ENCODE data around the gene STMN3. TPM values are rescaled to one million over a fixed set of nuclear protein-coding genes. Genes with fewer than 3 reads are reported as not detected.
"Not testable (repeated sequence)": the region's sequence is repeated elsewhere in the genome, so short reads cannot be mapped to it uniquely, and the experiment has no call there.

Gene STMN3
- total RNA-seq, 2 donors from 2014 or later, result 2.5 to 5.3 TPM

DNA sequence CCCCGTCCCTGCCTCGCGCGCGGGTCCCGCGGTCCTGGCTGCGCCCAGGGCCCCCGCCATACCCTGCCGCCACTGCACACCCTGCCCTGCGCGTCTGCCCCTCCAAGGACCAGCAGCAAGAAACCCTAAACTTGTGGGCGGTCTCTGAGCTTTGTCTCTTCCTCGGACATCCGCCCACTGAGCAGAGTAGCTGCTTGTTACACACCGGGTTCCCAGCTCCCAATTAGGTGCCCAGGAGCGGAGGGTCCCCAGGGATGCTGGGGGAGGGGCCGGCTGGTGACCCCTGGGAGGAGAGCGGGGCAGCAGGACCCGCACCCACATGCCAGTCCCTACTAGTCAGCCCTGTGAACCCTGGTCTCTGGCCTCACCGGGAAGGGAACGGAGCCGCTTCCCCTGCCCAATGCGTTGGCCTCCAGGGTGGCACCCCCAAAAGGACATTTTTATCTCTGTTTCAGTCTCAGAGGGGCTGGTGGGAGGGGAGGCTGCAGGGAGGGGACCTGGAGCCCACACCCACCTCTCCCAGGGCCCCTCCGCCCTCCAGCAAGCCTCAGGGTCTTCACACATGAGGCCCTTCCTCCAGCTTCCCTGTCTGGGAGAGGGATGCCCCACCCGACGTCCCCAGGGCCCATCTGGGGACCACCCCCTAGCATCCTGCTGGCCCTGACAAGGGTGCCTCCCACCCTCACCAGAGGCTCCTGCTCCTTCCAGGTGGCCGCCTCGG is 10.5 kb downstream of the STMN3 start:
- H3K27me3 ChIP-seq, result no peaks in the 10 kb centered on the region
- no peaks in the 10 kb centered on the region for H3K9me3 ChIP-seq
- intact Hi-C loops (cut with DNase I), result no loop called here
- H3K4me3 ChIP-seq, result peak overlapping the region; percentile 54
- peak; percentile 39 for DNase-seq
- H3K36me3 ChIP-seq, result no peaks in the 10 kb centered on the region
- H3K4me1 ChIP-seq, result peaks cover 3% of the 10 kb centered on the region
- H3K9ac ChIP-seq (ENCODE audit: low read depth in 2 of 2, low read length in 2 of 2), result peak overlapping the region; percentile 54 to 88
- peak overlapping the region; percentile 73 for H3K27ac ChIP-seq
- no peak for TF ChIP-seq CTCF (IDR thresholded peaks at IDR 0.05)

DNA sequence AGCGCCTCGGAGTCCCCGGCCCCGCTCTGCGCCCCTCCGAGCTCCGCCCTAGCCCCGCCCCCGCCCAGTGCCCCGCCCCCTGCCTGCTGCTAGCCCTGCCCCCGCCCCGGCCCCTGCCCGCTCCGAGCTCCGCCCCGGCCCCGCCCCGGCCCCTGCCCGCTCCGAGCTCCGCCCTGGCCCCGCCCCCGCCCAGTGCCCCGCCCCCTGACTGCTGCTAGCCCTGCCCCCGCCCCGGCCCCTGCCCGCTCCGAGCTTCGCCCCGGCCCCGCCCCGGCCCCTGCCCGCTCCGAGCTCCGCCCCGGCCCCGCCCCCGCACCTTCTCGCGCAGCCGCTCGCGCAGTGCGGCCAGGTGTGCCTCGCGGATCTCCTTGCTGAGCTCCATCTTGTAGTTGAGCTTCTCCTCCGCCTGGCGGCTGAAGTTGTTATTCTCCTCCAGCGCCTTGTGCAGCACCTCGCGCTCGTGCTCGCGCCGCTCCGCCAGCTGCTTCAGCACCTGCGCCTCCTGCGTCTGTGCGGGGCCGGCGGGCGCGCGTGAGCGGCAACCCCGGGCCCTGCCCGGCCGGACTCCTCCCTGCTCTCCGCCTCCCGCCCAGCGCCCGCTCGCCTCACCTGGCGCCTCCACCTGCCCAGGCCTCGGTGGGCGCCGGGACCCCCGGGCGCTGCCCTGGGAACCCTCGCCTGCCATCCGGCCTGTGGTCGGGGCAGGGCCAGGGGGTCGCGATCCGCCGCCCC is 11.3 kb downstream of the STMN3 start:
- no peaks in the 10 kb centered on the region for H3K36me3 ChIP-seq
- intact Hi-C loops (cut with DNase I), result no loop called here
- peak; percentile 94 for DNase-seq
- H3K9ac ChIP-seq (ENCODE audit: low read depth in 2 of 2, low read length in 2 of 2), result peak overlapping the region; percentile 54 to 88
- peak overlapping the region; percentile 55 for H3K4me3 ChIP-seq
- H3K9me3 ChIP-seq, result no peaks in the 10 kb centered on the region
- no peaks in the 10 kb centered on the region for H3K27me3 ChIP-seq
- H3K27ac ChIP-seq, result peak overlapping the region; percentile 86
- peaks cover 3% of the 10 kb centered on the region for H3K4me1 ChIP-seq
- no peak for TF ChIP-seq CTCF (IDR thresholded peaks at IDR 0.05)

GRCh38 chr20:63641146-63641791 is 12.0 kb downstream of the STMN3 start:
- Histone ChIP-seq H3K27ac (peak overlapping the region; percentile 86), H3K4me1 (peaks cover 3% of the 10 kb centered on the region), H3K4me3 (peak overlapping the region; percentile 55), H3K36me3 (no peaks in the 10 kb centered on the region), H3K9me3 (no peaks in the 10 kb centered on the region), H3K27me3 (no peaks in the 10 kb centered on the region), H3K9ac (ENCODE audit: low read depth in 2 of 2, low read length in 2 of 2) (peak overlapping the region; percentile 58 to 72)
- no peak for TF ChIP-seq CTCF (IDR thresholded peaks at IDR 0.05)
- intact Hi-C loops (cut with DNase I), result no loop called here
- peak; percentile 43 for DNase-seq

DNA sequence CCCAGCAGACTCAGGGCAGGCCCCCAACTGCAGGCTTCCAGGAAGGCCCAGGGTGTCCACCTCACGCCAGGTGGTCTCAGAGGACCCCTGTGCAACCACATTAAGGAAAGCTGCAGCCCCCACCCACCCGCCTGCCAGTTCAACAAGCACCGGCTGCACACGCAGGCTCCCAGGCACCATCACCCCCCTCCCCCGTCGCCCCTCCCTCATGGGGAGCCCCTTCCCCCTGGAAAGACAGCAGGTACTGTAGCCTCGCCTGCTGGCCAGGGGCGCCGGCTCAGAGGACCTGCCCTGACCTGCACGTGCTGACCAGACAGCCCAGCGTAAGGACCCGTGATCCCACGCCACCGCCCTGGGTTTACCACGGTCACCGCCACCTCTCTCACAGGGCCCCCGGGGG is 12.5 kb downstream of the STMN3 start:
- H3K9ac ChIP-seq (ENCODE audit: low read depth in 2 of 2, low read length in 2 of 2); H3K36me3 ChIP-seq; H3K9me3 ChIP-seq; DNase-seq; H3K4me1 ChIP-seq; H3K27me3 ChIP-seq; intact Hi-C loops (cut with DNase I): not testable (repeated sequence)
- Histone ChIP-seq H3K27ac (peak overlapping the region; percentile 53), H3K4me3 (peak overlapping the region; percentile 11)

DNA sequence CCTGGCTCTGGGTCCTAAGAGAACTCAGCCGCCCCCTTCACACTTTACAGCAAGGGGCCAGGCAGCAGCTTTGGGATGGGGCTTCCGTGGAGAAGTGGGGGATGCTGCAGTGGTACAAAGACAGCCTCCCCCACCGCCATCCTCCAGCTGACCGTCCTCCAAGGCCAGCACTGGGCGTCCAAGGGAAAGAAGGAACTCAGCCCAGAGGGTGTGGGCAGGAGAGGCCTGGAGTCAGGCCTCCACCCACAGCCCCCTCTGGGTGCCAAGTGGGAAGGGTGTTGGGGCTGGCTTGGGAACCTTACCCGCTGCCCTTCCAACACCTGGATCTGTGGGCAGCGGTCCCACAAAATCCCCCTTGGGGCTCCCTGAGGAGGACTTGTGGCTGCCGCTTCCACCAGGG is 13.1 kb downstream of the STMN3 start:
- peak overlapping the region in 1 of 2 donors; percentile 35 for H3K9ac ChIP-seq (ENCODE audit: low read depth in 2 of 2, low read length in 2 of 2)
- intact Hi-C loops (cut with DNase I), result no loop called here
- H3K4me3 ChIP-seq, result peak overlapping the region; percentile 11
- no peaks in the 10 kb centered on the region for H3K9me3 ChIP-seq
- H3K36me3 ChIP-seq, result no peaks in the 10 kb centered on the region
- no peak for DNase-seq
- no peaks in the 10 kb centered on the region for H3K27me3 ChIP-seq
- peaks cover 3% of the 10 kb centered on the region for H3K4me1 ChIP-seq
- TF ChIP-seq CTCF (IDR thresholded peaks at IDR 0.05), result no peak
- peak overlapping the region; percentile 53 for H3K27ac ChIP-seq
